Colonic mucosa (tissue), 4 donors: ENCODE measurements around the gene INO80. TPM values are rescaled to one million over a fixed set of nuclear protein-coding genes. Genes with fewer than 3 reads are reported as not detected.
A peak's percentile ranks its signal among the peaks of the same experiment; 100 is the strongest.
"Not testable (repeated sequence)": the region's sequence is repeated elsewhere in the genome, so short reads cannot be mapped to it uniquely, and the experiment has no call there.

Source experiments
- DNase-seq: peaks from one replicate; pipeline ENCODE4 v3.0.0-alpha.2; 2020
- H3K27ac ChIP-seq: fragments of 200-600 bp; one replicate; pipeline ENCODE4 v1.8.0; 2021
- H3K27me3 ChIP-seq: fragments of 200-600 bp; one replicate; pipeline ENCODE4 v1.8.0; 2021
- H3K36me3 ChIP-seq: fragments of 200-600 bp; one replicate; pipeline ENCODE4 v1.8.0; 2021
- H3K4me1 ChIP-seq: fragments of 200-600 bp; one replicate; pipeline ENCODE4 v1.8.0; 2021; ENCODE audit warnings: mild to moderate bottlenecking
- H3K4me3 ChIP-seq: fragments of 200-600 bp; one replicate; pipeline ENCODE4 v1.8.0; 2021
- H3K9ac ChIP-seq, 2 donors: one replicate each; pipeline ENCODE4 v1.7.0; 2013; ENCODE audit warnings: control low read depth in 2 of 2, low read depth in 2 of 2, low read length in 2 of 2
- H3K9me3 ChIP-seq: fragments of 200-600 bp; one replicate; pipeline ENCODE4 v1.8.0; 2021
- intact Hi-C: fragments of 100-400 bp; cut with DNase I; formaldehyde crosslinking; loops from one replicate; pipeline ENCODE4 v1.14.1; 2022
- total RNA-seq, 2 donors: library from RNA; stranded (reverse); fragmentation: NEBNext Ultra II Directional in 1 of 2; extraction: Animal tissue kit (Norgen Biotek cat#: 25700) in 1 of 2; gene quantifications; one replicate each; pipeline ENCODE4 v1.2.1, GENCODE V29; 2021
- TF ChIP-seq, protein P1 (sequence below): fragments of 200-600 bp; IDR thresholded peaks from one replicate; pipeline ENCODE4 v1.8.0; 2022; ENCODE audit warnings: antibody characterized with exemption, mild to moderate bottlenecking
- donor health status: healthy.
- donor health status: DM: no; HTN: no; CAD: no.
- donor health status: DM: no; HTN: no; CAD: no.

INO80 gene
- total RNA-seq, 2 donors from 2014 or later, result 17.6 to 27.4 TPM

DNA sequence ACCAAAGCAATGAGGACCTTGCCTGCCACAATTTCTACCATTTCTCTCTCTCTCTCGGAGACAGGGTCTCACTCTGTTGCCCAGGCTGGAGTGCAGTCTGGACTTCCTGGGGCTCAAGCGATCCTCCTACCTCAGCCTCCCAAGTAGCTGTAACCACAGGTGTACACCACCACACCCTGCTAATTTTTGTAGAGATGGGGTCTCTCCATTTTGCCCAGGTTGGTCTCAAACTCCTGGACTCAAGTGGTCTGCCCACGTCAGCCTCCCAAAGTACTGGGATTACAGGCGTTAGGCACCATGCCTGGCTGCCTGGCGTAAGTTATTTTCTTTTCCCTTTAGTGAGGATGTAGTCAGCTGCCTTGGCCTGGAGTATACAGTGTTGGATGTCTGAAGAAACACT, 37.7 kb upstream of the INO80 start:
- Histone ChIP-seq H3K27me3 (no peaks in the 10 kb centered on the region), H3K36me3 (no peaks in the 10 kb centered on the region), H3K4me3 (no peak overlapping the region), H3K9me3 (no peaks in the 10 kb centered on the region), H3K4me1 (no peaks in the 10 kb centered on the region), H3K27ac (no peak overlapping the region), H3K9ac (no peak overlapping the region)
- intact Hi-C loops, result no loop called here
- DNase-seq, result no peak
- TF ChIP-seq, protein P1, sequence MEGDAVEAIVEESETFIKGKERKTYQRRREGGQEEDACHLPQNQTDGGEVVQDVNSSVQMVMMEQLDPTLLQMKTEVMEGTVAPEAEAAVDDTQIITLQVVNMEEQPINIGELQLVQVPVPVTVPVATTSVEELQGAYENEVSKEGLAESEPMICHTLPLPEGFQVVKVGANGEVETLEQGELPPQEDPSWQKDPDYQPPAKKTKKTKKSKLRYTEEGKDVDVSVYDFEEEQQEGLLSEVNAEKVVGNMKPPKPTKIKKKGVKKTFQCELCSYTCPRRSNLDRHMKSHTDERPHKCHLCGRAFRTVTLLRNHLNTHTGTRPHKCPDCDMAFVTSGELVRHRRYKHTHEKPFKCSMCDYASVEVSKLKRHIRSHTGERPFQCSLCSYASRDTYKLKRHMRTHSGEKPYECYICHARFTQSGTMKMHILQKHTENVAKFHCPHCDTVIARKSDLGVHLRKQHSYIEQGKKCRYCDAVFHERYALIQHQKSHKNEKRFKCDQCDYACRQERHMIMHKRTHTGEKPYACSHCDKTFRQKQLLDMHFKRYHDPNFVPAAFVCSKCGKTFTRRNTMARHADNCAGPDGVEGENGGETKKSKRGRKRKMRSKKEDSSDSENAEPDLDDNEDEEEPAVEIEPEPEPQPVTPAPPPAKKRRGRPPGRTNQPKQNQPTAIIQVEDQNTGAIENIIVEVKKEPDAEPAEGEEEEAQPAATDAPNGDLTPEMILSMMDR, result no peak

DNA sequence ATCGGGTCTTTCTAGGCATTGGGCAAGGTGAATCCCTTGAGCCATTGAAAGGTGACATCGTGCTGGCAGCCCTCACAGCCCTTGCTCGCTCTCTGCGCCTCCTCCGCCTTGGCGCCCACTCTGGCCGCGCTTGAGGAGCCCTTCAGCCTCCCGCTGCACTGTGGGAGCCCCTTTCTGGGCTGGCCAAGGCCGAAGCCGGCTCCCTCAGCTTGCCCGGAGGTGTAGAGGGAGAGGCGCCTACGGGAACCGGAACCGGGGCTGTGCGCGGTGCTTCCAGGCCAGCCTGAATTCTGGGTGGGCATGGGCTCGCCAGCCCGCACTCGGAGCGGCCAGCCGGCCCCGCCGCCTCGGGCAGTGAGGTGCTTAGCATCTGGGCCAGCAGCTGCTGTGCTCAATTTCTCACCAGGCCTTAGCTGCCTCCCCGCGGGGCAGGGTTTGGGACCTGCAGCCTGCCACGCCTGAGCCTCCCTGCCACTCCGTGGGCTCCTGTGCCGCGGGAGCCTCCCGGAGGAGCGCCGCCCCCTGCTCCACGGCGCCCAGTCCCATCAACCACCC, 35.4 kb upstream of the INO80 start:
- Histone ChIP-seq H3K27ac (no peak overlapping the region), H3K9me3 (no peaks in the 10 kb centered on the region), H3K27me3 (no peaks in the 10 kb centered on the region), H3K9ac (no peak overlapping the region), H3K4me3 (no peak overlapping the region), H3K4me1 (no peaks in the 10 kb centered on the region), H3K36me3 (no peaks in the 10 kb centered on the region)
- TF ChIP-seq, protein P1, result no peak
- intact Hi-C loops, result no loop called here
- no peak for DNase-seq

DNA sequence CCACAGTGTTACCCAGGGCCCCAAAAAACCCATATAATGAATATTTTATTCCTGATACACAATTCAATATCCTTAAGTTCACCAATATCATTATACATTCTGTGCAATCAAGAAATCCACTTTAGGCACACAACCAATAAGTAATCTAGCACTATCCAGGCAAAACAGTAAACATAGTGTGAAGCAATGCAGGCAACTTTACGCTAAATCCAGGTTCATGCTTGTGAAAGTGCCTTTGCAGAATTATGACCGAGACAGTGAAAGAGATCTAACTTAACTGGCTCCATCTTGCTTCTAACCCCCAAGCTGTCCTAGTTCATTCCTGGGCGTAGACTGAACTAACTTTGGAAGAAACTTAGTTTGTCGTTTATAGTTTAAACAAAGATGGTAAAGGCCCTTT, 34.2 kb upstream of the INO80 start:
- no peak overlapping the region for H3K27ac ChIP-seq

DNA sequence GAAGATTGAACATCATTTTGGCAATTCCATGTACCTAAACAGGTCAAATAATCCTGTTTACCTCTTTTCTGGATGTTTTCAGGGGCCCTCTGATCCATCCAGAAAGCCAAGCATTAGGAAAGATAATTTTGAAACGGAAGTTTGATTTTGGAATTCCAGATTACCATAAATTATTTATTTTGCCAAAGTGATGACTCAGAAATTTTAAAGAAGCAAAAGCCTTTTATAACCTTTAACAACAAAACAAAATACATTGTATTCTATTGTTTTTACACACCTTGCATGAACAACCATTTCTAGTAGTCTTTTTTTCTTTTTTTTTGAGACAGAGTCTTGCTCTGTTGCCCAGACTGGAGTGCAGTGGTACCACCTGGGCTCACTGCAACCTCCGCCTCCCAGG, 32.0 kb upstream of the INO80 start:
- Histone ChIP-seq H3K27ac (no peak overlapping the region), H3K9me3 (no peaks in the 10 kb centered on the region), H3K4me3 (no peak overlapping the region), H3K9ac (no peak overlapping the region), H3K27me3 (no peaks in the 10 kb centered on the region), H3K36me3 (no peaks in the 10 kb centered on the region), H3K4me1 (no peaks in the 10 kb centered on the region)
- intact Hi-C loops, result no loop called here
- TF ChIP-seq, protein P1, result no peak
- no peak for DNase-seq

More for the DNA sequence above, 34.2 kb upstream of the INO80 start:
- no peak overlapping the region for H3K9ac ChIP-seq
- H3K36me3 ChIP-seq, result no peaks in the 10 kb centered on the region
- no peaks in the 10 kb centered on the region for H3K9me3 ChIP-seq
- no peak for DNase-seq
- H3K4me3 ChIP-seq, result no peak overlapping the region
- no peaks in the 10 kb centered on the region for H3K27me3 ChIP-seq
- H3K4me1 ChIP-seq, result no peaks in the 10 kb centered on the region
- intact Hi-C loops, result no loop called here
- TF ChIP-seq, protein P1, result no peak

DNA sequence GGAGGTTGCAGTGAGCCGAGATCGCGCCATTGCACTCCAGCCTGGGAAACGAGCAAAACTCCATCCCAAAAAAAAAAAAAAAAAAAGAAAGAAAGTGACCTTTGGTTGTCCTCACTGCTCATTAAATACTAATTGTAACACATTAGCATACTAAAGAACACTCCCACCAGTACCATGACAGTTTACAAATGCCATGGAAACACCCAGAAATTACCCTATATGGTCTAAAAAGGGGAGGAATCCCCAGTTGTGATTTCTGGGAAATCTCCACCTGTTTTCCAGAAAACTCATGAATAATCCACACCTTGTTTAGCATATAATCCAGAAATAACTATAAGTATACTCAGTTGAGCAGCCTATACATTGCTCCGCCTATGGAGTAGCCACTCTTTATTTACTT, 23.5 kb upstream of the INO80 start:
- no peak for DNase-seq
- Histone ChIP-seq H3K36me3 (no peaks in the 10 kb centered on the region), H3K9me3 (no peaks in the 10 kb centered on the region), H3K27me3 (no peaks in the 10 kb centered on the region), H3K4me3 (no peak overlapping the region), H3K9ac (no peak overlapping the region), H3K27ac (no peak overlapping the region), H3K4me1 (no peaks in the 10 kb centered on the region)
- intact Hi-C loops, result no loop called here
- TF ChIP-seq, protein P1, result no peak

DNA sequence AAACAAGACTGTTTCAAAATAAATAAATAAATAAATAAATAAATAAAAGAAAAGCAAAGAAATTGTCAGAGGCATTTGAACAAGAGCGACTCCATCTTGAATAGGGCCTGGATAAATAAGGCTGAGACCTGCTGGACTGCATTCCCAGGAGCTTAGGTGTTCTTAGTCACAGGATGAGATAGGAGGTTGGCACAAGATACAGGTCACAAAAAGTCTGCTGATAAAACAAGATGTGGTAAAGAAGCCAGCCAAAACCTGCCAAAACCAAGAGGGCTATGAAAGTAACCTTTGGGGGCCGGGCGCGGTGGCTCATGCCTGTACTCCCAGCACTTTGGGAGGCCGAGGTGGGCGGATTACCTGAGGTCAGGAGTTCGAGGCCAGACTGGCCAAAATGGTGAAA, 23.0 kb upstream of the INO80 start:
- intact Hi-C loops, H3K27me3 ChIP-seq, H3K4me3 ChIP-seq, H3K9me3 ChIP-seq, H3K27ac ChIP-seq, H3K9ac ChIP-seq, DNase-seq, H3K36me3 ChIP-seq, H3K4me1 ChIP-seq: not testable (repeated sequence)

DNA sequence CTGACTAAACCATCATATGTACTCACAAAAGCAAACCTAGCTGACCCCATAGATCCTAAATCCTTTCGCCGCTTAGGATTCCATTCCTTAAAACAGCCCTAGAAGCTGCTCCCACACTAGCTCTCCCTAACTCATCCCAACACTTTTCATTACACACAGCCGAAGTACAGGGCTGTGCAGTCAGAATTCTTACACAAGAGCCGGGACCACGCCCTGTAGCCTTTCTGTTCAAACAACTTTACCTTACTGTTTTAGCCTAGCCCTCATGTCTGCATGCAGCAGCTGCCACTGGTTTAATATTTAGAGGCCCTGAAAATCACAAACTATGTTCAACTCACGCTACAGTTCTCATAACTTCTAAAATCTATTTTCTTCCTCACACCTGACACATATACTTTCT, 19.5 kb upstream of the INO80 start:
- H3K4me3 ChIP-seq, H3K27me3 ChIP-seq, intact Hi-C loops, H3K9ac ChIP-seq, H3K27ac ChIP-seq, H3K36me3 ChIP-seq, H3K4me1 ChIP-seq, H3K9me3 ChIP-seq: not testable (repeated sequence)
- DNase-seq, result peak; percentile 29
